Activated naive CD4-positive, alpha-beta T cell treated with anti-CD3 and anti-CD28 coated beads, Interleukin-2, amount 50 U/mL, for 24 hours (primary cell): ENCODE results near the gene UNKL.

Experiments
- H3K27ac Mint-ChIP-seq: one replicate; pipeline ENCODE4 v1.8.0; 2021; ENCODE audit warnings: mild to moderate bottlenecking, mixed read lengths
- H3K27me3 Mint-ChIP-seq: one replicate; pipeline ENCODE4 v1.8.0; 2021; ENCODE audit warnings: mixed read lengths
- H3K36me3 Mint-ChIP-seq: one replicate; pipeline ENCODE4 v1.8.0; 2021; ENCODE audit warnings: mixed read lengths
- H3K4me1 Mint-ChIP-seq: one replicate; pipeline ENCODE4 v1.8.0; 2021; ENCODE audit warnings: mixed read lengths
- H3K4me3 Mint-ChIP-seq: one replicate; pipeline ENCODE4 v1.8.0; 2021; ENCODE audit warnings: mild to moderate bottlenecking, mixed read lengths
- H3K9me3 Mint-ChIP-seq: one replicate; pipeline ENCODE4 v1.8.0; 2021; ENCODE audit warnings: mixed read lengths

The UNKL gene

GRCh38 chr16:1414532-1415260 lies at the start of gene UNKL:
TSS of gene UNKL (minus strand) at chr16:1414704. CDS start at chr16:1414691, 13 bp downstream.
- H3K27ac Mint-ChIP-seq: peak within 1 kb of the TSS; percentile 88
- no peaks in the 10 kb centered on the region for H3K36me3 Mint-ChIP-seq
- peak within 1 kb of the TSS; percentile 82 for H3K4me3 Mint-ChIP-seq
- no peaks in the 10 kb centered on the region for H3K9me3 Mint-ChIP-seq
- no peaks in the 10 kb centered on the region for H3K27me3 Mint-ChIP-seq
- peaks cover 28% of the 10 kb centered on the region for H3K4me1 Mint-ChIP-seq

GRCh38 chr16:1461146-1461545 lies 46.6 kb upstream of the UNKL start:
- Mint-ChIP-seq H3K4me1 (no peaks in the 10 kb centered on the region), H3K9me3 (no peaks in the 10 kb centered on the region), H3K36me3 (peaks cover 2% of the 10 kb centered on the region), H3K4me3 (no peak overlapping the region), H3K27ac (no peak overlapping the region), H3K27me3 (no peaks in the 10 kb centered on the region)

- Mint-ChIP-seq H3K27me3 (no peaks in the 10 kb centered on the region), H3K27ac (no peak overlapping the region), H3K9me3 (no peaks in the 10 kb centered on the region), H3K36me3 (peaks cover 2% of the 10 kb centered on the region), H3K4me3 (no peak overlapping the region), H3K4me1 (no peaks in the 10 kb centered on the region)
Measured at GRCh38 chr16:1460602-1461138, 46.2 kb upstream of the UNKL start.

GRCh38 chr16:1459967-1460366 lies 45.5 kb upstream of the UNKL start:
- H3K27ac Mint-ChIP-seq: no peak overlapping the region
- no peak overlapping the region for H3K4me3 Mint-ChIP-seq
- H3K36me3 Mint-ChIP-seq: peaks cover 2% of the 10 kb centered on the region
- H3K27me3 Mint-ChIP-seq: no peaks in the 10 kb centered on the region
- H3K4me1 Mint-ChIP-seq: no peaks in the 10 kb centered on the region
- H3K9me3 Mint-ChIP-seq: no peaks in the 10 kb centered on the region

- Mint-ChIP-seq H3K9me3 (no peaks in the 10 kb centered on the region), H3K36me3 (peaks cover 2% of the 10 kb centered on the region), H3K4me1 (no peaks in the 10 kb centered on the region), H3K27me3 (no peaks in the 10 kb centered on the region), H3K27ac (no peak overlapping the region), H3K4me3 (no peak overlapping the region)
Measured at GRCh38 chr16:1458977-1459341, 44.5 kb upstream of the UNKL start.

GRCh38 chr16:1458336-1458976 lies 44.0 kb upstream of the UNKL start:
- H3K9me3 Mint-ChIP-seq: no peaks in the 10 kb centered on the region
- H3K4me1 Mint-ChIP-seq: no peaks in the 10 kb centered on the region
- no peaks in the 10 kb centered on the region for H3K27me3 Mint-ChIP-seq
- no peak overlapping the region for H3K27ac Mint-ChIP-seq
- H3K36me3 Mint-ChIP-seq: peaks cover 2% of the 10 kb centered on the region
- H3K4me3 Mint-ChIP-seq: no peak overlapping the region

- no peaks in the 10 kb centered on the region for H3K9me3 Mint-ChIP-seq
Measured at GRCh38 chr16:1457489-1458245, 43.2 kb upstream of the UNKL start.

GRCh38 chr16:1456951-1457350 lies 42.4 kb upstream of the UNKL start:
- H3K27me3 Mint-ChIP-seq: no peaks in the 10 kb centered on the region
- H3K36me3 Mint-ChIP-seq: no peaks in the 10 kb centered on the region
- no peaks in the 10 kb centered on the region for H3K9me3 Mint-ChIP-seq
- H3K4me1 Mint-ChIP-seq: no peaks in the 10 kb centered on the region
- H3K27ac Mint-ChIP-seq: no peak overlapping the region
- no peak overlapping the region for H3K4me3 Mint-ChIP-seq

More at GRCh38 chr16:1457489-1458245, 43.2 kb upstream of the UNKL start:
- Mint-ChIP-seq H3K4me1 (no peaks in the 10 kb centered on the region), H3K4me3 (no peak overlapping the region), H3K27me3 (no peaks in the 10 kb centered on the region), H3K27ac (no peak overlapping the region), H3K36me3 (peaks cover 2% of the 10 kb centered on the region)

GRCh38 chr16:1455190-1456171 lies 41.0 kb upstream of the UNKL start:
- Mint-ChIP-seq H3K4me3 (no peak overlapping the region), H3K9me3 (no peaks in the 10 kb centered on the region), H3K4me1 (no peaks in the 10 kb centered on the region), H3K27me3 (no peaks in the 10 kb centered on the region), H3K27ac (no peak overlapping the region), H3K36me3 (no peaks in the 10 kb centered on the region)

- Mint-ChIP-seq H3K27ac (no peak overlapping the region), H3K4me3 (no peak overlapping the region), H3K9me3 (no peaks in the 10 kb centered on the region), H3K36me3 (no peaks in the 10 kb centered on the region), H3K27me3 (no peaks in the 10 kb centered on the region), H3K4me1 (no peaks in the 10 kb centered on the region)
Measured at GRCh38 chr16:1454561-1454960, 40.1 kb upstream of the UNKL start.

- H3K27me3 Mint-ChIP-seq: no peaks in the 10 kb centered on the region
- no peak overlapping the region for H3K4me3 Mint-ChIP-seq
- no peak overlapping the region for H3K27ac Mint-ChIP-seq
- H3K9me3 Mint-ChIP-seq: no peaks in the 10 kb centered on the region
- H3K36me3 Mint-ChIP-seq: no peaks in the 10 kb centered on the region
- no peaks in the 10 kb centered on the region for H3K4me1 Mint-ChIP-seq
Measured at GRCh38 chr16:1453316-1453715, 38.8 kb upstream of the UNKL start.

GRCh38 chr16:1452530-1452929 lies 38.0 kb upstream of the UNKL start:
- Mint-ChIP-seq H3K4me3 (no peak overlapping the region), H3K27me3 (no peaks in the 10 kb centered on the region), H3K4me1 (no peaks in the 10 kb centered on the region), H3K36me3 (no peaks in the 10 kb centered on the region), H3K27ac (no peak overlapping the region), H3K9me3 (no peaks in the 10 kb centered on the region)

GRCh38 chr16:1451702-1452392 lies 37.3 kb upstream of the UNKL start:
- Mint-ChIP-seq H3K9me3 (no peaks in the 10 kb centered on the region), H3K27me3 (no peaks in the 10 kb centered on the region), H3K4me1 (no peaks in the 10 kb centered on the region), H3K36me3 (no peaks in the 10 kb centered on the region), H3K4me3 (no peak overlapping the region), H3K27ac (no peak overlapping the region)

- no peaks in the 10 kb centered on the region for H3K9me3 Mint-ChIP-seq
- H3K27ac Mint-ChIP-seq: no peak overlapping the region
- H3K27me3 Mint-ChIP-seq: no peaks in the 10 kb centered on the region
- no peaks in the 10 kb centered on the region for H3K4me1 Mint-ChIP-seq
- no peak overlapping the region for H3K4me3 Mint-ChIP-seq
- H3K36me3 Mint-ChIP-seq: no peaks in the 10 kb centered on the region
Measured at GRCh38 chr16:1450841-1451240, 36.3 kb upstream of the UNKL start.
